ENCODE measurements around the gene PARP2.

The PARP2 gene

DNA sequence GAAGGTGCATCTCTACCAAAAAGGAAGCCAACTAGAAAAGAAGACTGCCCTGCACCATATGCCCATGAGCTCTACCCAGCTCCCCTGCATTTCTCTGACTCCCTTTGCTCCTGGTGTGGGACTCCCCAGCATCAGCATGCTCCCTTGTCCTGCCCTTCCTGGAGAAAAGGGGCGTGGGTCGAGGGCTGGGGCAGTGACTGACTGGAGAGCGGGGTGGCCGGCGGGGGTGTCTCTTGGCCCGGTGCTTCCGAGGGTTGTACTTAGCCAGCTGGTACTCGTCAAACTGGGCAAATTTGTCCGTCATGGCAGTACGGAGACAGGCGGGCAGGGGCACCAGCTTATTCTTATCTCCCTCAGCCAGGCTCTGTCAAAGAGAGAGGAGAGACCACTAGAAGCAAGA, 60.1 kb downstream of the PARP2 start:
- no peak for DNase-seq

Measured in activated effector memory CD4-positive, alpha-beta T cell treated with Interleukin-2 at 50 U/mL for 16 hours (primary cell).